SW 1271 (cell line): ENCODE measurements around the gene CFAP65.

Source experiments
- DNase-seq, 2 experiments: peaks; one replicate each; lab custom pipeline; 2025; lab: John Stamatoyannopoulos, UW

Gene CFAP65, protein sequence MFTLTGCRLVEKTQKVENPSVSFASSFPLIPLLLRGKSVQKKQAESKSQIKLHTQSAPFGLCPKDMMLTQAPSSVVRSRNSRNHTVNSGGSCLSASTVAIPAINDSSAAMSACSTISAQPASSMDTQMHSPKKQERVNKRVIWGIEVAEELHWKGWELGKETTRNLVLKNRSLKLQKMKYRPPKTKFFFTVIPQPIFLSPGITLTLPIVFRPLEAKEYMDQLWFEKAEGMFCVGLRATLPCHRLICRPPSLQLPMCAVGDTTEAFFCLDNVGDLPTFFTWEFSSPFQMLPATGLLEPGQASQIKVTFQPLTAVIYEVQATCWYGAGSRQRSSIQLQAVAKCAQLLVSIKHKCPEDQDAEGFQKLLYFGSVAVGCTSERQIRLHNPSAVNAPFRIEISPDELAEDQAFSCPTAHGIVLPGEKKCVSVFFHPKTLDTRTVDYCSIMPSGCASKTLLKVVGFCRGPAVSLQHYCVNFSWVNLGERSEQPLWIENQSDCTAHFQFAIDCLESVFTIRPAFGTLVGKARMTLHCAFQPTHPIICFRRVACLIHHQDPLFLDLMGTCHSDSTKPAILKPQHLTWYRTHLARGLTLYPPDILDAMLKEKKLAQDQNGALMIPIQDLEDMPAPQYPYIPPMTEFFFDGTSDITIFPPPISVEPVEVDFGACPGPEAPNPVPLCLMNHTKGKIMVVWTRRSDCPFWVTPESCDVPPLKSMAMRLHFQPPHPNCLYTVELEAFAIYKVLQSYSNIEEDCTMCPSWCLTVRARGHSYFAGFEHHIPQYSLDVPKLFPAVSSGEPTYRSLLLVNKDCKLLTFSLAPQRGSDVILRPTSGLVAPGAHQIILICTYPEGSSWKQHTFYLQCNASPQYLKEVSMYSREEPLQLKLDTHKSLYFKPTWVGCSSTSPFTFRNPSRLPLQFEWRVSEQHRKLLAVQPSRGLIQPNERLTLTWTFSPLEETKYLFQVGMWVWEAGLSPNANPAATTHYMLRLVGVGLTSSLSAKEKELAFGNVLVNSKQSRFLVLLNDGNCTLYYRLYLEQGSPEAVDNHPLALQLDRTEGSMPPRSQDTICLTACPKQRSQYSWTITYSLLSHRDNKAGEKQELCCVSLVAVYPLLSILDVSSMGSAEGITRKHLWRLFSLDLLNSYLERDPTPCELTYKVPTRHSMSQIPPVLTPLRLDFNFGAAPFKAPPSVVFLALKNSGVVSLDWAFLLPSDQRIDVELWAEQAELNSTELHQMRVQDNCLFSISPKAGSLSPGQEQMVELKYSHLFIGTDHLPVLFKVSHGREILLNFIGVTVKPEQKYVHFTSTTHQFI (N-terminal part only)

DNA sequence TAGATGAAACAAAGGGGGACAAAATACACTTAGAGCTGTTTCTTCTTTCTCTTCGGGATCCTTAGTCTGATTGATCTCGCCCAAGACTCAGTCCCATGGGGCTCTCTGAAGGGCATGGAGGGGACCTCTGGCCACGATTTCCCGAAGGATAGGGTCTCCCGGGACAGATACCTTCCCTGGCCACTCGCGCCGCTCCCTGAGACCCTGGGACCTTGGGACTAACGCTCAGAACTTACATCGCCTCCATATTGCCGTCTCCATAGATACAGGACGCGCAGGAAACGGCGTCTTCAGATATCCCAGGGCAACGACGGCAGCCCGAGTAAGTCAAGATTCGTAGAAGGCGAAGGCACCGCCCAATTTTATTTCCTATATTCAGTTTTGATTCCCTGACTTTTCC, at the start of gene CFAP65:
TSS of gene CFAP65 (minus strand) at position 265 of the 400 bp plus-strand sequence. CDS start 2,468 bp downstream, outside the sequence.
- peak in 1 of 2 experiments; percentile 22 for DNase-seq

DNA sequence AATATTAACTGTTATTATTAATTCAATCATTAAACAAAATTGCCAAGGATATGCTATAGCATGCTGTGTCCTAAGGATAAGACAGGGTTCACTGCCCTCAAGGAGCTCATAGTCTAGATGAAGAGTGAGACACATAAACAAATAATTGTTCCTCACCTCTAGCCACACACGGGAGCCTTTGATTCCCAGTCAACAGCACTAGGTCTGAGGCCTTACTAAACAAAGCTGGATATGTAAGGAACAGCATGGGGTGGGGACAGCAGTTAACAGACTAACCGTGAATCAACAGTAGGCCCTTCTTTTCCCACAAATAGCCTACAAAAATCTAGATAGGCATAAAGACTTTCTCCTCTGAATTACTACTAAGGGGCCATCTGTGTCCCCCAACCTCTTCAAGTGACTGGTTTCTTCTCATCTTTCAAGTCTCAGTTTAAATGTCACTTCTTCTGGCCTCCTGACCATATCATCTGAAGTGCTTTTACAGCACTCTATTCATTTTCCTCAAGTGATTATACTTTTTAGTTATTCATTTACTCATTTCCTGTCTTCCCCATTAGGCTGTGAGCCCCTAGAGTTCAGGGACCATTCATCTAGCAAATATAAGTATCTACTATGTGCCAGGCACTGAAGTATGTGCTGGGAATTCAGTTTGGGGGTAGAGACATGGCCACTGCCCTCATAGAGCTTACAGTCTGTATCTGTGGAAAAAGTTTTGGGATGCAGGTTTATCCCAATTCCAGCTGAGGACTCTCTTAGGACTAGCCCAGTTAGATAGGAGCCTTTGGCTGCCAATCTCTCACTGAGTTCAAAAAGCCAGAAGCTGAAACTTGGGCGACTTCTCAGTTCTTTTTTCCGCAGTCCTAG, 49.4 kb upstream of the CFAP65 start:
- DNase-seq, result no peak

DNA sequence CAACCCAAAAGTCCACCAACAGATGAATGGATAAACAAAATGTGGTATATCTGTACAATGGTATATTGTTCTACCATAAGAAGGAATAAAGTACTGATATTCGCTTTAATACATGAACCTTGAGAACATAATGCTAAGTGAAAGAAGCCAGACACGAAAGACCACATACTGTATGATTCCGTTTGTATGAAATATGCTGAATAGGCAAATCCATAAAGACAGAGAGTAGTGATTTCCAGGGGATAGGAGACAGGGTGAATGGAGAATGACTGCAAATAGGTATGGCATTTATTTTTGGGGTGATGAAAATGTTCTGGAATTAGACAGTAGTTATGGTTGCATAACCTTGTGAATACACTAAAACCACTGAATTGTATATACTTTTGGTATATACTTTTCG, 48.0 kb upstream of the CFAP65 start:
- no peak for DNase-seq

DNA sequence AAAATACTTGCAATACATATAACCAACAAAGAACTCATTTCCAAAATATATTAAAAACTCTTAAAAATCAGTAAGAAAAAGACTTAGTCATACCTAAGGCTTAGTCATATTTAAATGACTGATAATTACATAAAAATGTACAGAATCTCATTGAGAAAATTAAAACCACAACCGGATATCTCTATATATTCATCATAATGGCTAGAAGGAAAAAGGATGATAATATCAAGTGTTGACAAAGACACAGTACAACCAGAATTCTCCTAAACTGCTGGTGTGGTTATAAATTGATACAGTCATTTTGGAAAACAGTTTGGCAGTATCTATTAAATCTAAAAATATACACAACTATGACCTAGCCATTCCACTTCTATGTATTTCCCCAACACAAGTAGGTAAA, 46.5 kb upstream of the CFAP65 start:
- DNase-seq, result no peak

DNA sequence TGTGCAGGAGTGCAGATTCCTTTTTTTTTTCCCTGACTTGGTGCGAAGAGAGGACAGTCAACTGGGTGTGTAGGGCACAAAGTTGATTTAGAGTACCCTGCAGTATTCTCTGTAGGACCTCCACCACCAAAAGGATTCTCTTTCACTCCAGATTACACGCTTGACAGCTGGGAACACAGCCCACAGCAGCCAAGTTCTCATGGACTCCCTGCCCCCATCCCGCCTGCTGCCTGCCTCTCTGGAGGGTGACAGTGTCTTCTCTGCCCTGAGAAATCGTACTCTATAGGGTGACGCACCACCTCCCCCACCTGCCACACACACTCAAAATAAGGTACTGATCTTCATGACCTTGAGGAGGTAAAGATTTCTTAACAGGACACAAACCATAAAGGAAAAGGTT, 46.0 kb upstream of the CFAP65 start:
- no peak for DNase-seq

DNA sequence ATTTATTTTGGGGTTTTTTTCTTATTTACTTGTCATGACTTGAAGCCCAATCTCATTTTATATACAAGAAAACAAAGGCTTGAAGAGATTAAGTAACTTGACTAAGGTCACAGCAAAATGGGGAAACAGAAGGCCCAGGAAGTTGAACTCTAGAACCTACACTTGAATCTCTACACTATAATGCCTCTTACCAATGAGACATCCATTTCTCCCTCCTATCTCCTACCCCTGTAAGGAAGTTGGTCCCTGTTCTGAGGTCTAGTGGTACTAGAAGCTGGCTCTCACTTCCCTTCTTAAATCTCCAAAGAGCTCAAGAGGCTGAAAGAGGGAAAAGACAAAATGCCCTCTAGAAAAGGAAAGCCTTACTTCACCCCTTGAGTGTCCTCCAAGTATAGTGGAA, 44.9 kb upstream of the CFAP65 start:
- DNase-seq, result no peak

DNA sequence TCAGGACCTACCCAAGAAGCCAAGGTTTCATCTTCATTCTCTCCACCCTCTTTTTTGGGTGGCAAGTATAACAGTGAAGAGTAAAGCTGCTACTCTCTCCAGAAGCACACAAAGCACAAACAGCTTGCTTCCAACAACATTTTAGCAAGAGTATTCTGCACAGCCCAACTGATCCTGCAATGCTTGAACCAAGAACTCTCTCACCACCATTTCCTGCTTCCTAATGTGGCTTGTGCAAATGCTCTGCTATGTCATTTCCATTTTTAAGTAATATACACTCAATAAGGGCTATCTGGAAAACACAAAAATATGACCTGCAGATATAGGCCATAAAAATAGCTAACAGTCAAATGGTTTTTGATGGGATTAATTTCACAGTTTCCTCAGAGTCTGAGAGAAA, 43.5 kb upstream of the CFAP65 start:
- DNase-seq, result no peak

DNA sequence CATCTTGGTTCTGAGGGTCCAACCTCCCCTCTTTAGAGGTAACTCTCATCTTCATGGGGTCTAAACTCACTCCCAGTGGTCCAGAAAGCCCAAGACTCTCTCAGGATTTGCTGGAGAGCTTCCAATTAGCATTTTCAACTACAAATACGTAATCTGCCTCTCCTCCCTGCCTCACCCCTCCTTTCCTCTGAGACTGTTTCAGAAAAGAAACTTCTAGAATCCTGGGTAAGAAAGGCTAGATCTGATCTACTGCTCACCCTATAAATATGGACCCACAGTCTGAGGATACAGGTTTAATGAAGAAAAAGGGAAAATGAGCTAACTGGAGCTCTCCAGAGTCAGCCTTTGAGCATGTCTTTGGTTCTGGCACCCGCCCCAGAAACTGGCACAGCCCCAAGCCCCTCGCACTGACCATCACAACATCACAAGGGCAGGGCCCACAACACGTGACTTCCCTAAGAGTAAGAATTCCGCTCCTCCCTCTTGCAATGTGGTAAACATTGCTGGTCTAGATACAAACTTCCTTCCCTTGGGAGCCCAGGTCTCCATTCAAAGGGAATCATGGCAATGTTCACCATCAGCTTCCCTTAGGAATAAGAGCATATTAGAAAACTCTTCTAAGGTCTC, 41.1 kb upstream of the CFAP65 start:
- DNase-seq, result no peak

DNA sequence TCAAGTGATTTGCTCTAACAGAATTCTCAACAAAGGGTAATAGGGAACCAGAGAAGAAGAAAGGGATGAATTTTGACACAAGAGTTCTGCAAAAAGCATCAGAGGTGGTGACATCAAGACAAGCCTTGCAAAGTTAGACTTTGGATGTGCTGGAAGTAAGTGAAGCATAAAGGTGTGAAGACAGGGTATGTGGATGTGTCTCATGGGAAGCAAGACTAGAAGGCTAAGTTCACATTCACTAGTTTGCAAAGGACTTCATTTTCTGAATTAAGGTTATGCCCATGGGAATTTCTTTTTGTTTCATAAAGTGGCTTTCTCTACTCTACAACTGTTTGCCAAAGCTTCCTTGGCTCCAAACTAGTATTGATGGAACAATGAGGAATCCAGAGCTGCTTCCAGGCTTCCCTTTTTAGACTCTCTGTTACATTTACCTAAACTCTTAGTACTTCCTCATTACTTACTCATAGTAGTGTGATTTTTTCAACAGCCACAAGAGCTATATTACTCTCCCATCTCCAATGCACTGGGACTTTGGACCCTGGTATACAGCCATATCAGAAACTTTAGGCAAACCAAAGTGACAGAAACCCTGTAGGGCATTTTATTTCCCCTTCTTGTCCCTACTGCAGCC, 40.5 kb upstream of the CFAP65 start:
- no peak for DNase-seq

DNA sequence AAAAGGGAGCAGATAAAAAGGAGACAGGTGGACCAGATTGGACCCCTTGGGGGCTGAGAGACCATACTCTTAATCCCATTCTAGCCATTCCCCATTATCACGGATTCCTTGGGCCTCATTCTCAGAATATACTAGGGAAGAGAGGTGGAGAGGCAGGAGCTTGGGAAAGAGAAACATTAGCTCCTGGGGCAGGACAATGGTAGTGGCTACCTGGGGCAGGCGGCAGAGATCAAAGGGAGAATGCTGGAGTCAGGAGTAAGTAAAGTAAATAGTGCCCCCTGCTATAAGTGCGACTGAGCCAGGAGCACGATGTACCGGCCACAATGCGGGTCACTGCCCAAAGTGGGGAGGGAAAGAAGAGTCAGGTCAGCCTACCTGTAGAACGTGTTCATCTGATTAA, 39.8 kb upstream of the CFAP65 start:
- no peak for DNase-seq

DNA sequence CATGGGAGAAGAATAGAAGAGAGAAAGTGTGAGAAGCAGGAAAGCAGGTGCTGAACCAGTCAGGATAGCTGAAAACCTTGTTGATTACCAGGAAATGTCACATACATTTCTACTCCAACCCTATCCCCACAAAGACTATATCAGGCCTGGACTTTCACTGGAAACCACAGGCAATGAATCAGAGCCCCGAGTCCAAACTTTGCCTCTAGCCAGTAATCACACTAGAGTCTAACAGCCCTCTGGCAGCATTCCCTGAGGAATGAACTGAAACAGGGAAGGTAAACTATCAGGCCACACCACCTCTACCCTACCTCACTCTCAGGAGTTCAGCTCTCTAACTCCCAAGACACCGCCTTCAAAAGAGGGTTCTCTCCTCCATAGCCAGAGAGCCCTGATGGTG, 38.1 kb upstream of the CFAP65 start:
- DNase-seq, result no peak

DNA sequence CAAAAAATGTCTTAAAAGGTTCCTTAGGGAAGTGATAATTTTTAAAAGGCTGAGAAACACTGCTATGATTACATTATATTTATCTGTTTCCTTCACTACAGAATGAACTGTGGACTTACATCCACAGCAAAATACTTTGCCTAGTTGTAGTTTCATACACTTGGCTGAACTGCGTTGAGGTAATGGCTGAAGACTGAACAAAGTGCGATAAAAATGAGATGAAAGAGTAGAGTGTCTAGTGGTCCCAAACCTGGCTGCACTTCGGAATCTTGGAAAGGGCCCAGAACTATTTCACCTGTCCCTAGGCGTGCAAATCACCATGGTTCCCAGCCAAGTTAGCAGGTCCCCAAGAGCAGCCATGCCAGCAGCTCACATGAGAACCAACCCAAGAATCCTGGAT, 37.6 kb upstream of the CFAP65 start:
- no peak for DNase-seq

DNA sequence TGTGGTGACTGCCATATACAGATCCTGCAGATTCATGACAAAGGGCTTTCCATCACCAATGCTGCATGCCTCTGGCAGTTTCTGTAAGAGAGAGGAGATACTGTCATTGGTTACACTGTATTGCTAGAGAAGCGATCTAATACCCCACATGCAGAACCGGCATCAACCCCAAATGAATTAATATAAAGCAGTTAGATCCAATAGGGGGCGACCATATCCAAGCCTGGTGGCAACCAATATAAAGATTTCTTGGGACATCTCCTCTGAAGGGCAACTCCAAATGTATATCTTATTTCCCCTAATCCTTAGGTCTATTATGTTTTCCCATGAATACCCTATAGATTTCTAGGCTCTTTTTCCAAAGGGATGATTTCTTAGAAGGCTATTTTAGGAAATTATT, 36.8 kb upstream of the CFAP65 start:
- DNase-seq, result no peak

DNA sequence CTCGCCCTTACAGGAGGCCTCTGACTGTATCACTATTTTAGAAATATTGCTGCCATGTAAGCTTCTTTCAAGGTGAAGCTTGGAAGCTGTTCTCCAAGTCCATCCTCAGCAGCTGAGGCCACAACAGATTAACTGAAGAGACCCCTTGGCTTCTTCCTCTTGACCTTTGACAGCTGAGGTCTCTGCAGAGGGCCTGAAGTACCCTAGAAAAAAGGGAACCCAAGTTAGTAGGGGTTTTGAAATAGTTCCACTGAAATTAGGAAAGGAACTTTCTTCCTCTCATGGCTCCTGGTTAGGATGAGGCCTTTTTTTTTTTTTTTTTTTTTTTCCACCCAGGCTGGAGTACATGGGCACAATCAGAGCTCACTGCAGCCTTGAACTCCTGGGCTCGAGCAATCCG, 34.9 kb upstream of the CFAP65 start:
- no peak for DNase-seq

DNA sequence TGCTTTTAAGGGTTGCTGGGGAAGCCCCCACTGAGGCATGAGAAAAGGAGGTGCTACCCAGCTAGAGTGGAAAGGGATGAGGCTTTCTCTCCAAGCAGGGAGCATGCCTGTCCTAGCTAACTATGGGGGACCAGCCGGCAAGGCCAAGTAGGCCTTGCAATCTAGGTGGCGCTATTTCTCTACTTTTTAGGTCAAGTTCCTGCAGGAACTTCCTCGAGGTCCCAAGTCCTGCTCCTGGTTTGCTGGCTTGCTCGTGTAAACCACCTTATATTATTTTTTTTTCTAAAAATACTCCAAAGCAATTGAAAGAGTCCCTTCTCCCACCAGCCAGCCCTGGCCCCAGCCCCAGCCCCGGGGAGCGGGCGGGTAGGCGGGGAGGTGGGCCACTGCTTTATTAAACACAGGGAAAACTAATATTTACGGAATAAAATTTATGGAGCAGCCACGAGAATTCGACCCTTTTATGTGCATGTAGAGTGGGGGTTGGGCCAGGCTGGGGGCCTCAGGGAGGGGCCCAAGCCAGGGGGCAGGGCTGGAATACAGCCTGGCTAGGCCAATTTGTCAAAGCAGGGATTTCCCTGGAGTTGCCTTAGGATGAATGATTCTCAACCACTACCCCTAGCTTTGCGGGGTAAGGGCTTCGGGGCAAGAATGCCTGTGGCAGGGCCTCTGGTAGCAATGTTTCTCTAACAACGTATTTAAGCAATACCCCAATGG, 32.3 kb upstream of the CFAP65 start:
- peak in 1 of 2 experiments; percentile 54 for DNase-seq

DNA sequence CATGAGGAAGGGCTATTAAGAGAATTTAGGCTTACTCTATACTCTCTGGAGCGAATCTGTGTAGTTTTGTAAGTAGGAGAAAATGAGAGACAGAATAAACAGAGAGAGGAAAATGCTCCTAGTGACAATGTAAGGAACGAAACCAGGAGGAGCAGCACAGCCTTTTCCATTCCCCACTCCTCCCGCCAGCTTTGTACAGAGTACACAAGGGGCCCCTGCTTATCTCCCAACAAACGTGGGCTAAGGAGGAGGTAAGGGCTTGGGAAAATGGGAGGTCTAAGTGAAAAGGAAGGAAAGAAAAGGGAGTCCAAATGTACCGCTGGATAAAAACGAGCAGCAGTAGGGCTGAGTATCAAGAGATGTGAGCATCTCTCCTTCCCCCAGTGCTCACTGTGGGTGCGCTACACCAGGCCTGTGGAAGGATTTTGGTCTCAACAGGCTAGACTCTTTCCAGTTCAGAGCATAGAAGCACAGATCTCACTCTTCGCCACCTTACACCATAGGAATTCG, 31.5 kb upstream of the CFAP65 start:
- DNase-seq, result no peak

DNA sequence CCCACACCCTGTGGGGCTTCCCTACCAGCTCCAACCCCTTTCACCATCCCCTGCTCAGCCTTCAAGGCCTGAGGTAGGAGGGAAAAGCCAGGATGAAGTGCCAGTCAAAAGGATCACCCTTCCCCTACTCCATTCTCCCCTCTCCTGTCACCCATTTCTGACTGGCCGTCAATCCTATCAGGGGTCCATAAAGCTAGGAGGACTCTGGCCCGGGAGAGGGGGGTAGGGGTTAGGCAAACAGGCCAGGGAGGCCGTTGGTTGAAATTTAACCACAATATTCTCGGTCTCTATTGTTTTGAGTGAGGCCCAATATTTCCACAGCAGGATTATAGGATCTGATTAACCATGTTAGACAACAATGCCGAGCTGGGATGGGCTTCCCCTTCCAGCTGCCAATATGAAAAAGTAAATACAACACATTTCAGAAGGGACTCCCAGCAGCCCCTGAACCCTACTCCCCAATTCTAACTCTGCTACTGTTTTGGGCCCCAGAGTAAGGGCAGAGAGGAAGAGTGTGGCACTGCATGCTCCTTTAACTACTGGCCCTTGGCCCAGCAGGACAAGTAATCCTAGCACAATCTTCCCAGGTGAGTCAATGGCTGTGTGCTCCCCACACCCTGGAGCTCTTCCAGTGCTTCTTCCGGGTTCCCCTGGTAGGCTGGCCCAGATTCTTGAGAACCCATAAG, 30.0 kb upstream of the CFAP65 start:
- no peak for DNase-seq

DNA sequence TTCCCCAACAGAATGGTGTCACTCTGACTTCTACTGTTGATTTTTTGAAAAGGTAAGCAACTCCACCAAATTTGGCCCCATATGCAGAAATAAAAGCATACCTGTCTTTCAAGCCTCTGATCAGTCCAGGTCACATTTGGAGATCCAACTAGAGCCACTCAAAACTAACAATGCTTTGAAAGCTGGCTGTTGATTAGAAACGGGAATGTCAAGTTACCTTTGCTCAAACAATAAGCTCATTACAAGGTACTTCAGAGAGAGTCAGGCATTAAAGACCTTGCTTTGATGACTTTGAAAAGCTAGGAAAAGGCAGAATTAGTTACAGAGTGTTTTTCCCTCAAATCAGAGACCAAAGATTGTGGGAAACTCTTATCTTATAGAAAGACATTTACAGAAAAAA, 24.2 kb upstream of the CFAP65 start:
- no peak for DNase-seq

DNA sequence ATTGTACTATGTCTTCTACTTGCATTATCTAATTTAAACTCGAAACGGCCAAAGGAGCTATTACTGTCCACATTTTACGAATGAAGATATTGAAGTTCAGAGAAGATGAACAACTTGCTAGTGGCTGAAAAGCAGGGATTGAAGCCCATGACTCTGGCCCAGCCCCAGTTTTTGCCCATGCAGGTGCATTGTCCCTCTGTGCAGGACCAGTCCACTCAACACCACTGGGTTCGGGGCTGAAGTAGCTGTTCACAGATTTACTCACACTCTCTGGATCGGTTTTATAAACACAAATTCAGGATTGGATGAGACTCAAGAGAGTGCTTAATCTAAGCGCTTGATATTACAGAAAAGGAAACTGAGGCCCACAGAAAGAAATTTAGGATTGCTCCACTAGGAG, 20.8 kb upstream of the CFAP65 start:
- DNase-seq, result no peak
